Spleen (tissue), 7 donors: Measurements from ENCODE around the gene RNASE1.

Experiments used
- POLR2A ChIP-seq, 3 donors: fragments of 450-650 bp; IDR thresholded peaks; one replicate each; pipeline ENCODE4 v1.5.1; 2017; ENCODE audit warnings: antibody characterized with exemption in 3 of 3, mild to moderate bottlenecking in 1 of 3
- POLR2AphosphoS5 ChIP-seq, 3 donors: sonication (generic); formaldehyde crosslinking; IDR thresholded peaks; one replicate each; pipeline ENCODE4 v1.5.1; 2017; ENCODE audit warnings: antibody characterized with exemption in 3 of 3
- TF ChIP-seq, protein P1 (sequence below), 11 experiments: fragments of 200-600 bp in 7 of 11; fragments of 450-650 bp in 4 of 11; sonication (generic) in 4 of 11; IDR thresholded peaks in 8 of 11; conservative IDR thresholded peaks in 3 of 11; 1 replicate in 7 of 11; 2 replicates in 4 of 11; pipeline versions ENCODE4 v1.4.0 to v1.8.0; 2016 to 2021; ENCODE audit warnings: antibody characterized with exemption in 11 of 11, inconsistent platforms in 4 of 11, mild to moderate bottlenecking in 1 of 11
- donor health status: DM: no; HTN: no; CAD: no; lungs with moderate emphysema.
- donor health status: DM: no; HTN: no; CAD: no.
- donor health status: DM: no; HTN: no; CAD: no.

DNA sequence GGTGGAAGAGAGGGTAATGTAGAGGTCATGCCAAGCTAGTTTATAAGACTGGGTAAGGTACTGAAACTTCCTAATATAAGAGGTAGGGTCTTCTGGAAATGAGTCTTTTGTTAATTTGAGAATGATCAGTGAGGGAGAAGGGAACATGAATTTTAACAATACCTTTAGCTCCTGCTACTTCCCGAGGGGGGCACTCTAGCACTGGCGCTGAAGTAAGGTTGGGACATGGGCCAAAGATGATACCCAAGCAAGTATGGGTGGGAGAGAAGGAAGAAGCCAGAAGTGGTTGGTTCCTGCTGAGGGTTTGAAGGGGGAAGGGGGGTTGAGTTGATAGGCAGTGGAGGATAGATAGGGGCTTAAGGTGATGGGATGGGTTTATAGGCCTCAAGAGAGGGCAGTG lies 32.3 kb upstream of the RNASE1 start:
- TF ChIP-seq, protein P1, sequence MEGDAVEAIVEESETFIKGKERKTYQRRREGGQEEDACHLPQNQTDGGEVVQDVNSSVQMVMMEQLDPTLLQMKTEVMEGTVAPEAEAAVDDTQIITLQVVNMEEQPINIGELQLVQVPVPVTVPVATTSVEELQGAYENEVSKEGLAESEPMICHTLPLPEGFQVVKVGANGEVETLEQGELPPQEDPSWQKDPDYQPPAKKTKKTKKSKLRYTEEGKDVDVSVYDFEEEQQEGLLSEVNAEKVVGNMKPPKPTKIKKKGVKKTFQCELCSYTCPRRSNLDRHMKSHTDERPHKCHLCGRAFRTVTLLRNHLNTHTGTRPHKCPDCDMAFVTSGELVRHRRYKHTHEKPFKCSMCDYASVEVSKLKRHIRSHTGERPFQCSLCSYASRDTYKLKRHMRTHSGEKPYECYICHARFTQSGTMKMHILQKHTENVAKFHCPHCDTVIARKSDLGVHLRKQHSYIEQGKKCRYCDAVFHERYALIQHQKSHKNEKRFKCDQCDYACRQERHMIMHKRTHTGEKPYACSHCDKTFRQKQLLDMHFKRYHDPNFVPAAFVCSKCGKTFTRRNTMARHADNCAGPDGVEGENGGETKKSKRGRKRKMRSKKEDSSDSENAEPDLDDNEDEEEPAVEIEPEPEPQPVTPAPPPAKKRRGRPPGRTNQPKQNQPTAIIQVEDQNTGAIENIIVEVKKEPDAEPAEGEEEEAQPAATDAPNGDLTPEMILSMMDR (IDR thresholded peaks at IDR 0.05 in 8 of 11, conservative IDR thresholded peaks at IDR 0.05 in 3 of 11), result no peak
- TF ChIP-seq POLR2A (IDR thresholded peaks at IDR 0.05), result no peak
- TF ChIP-seq POLR2AphosphoS5 (IDR thresholded peaks at IDR 0.05), result no peak
